T-helper 2 cell (primary cell): ENCODE data around the gene LRRC15.

Source experiments
- DNase-seq, 5 experiments: peaks; one replicate each; pipeline versions ENCODE4 v3.0.0 to v3.0.0-alpha.2; 2012 to 2022

Gene LRRC15

GRCh38 chr3:194384569-194385001 is 15.0 kb upstream of the LRRC15 start:
- no peak for DNase-seq

- DNase-seq: no peak
Measured at GRCh38 chr3:194384156-194384555, 14.6 kb upstream of the LRRC15 start.

- DNase-seq: no peak
Measured at GRCh38 chr3:194383276-194383940, 13.9 kb upstream of the LRRC15 start.

- no peak for DNase-seq
Measured at GRCh38 chr3:194382892-194383223, 13.3 kb upstream of the LRRC15 start.

- no peak for DNase-seq
Measured at GRCh38 chr3:194382196-194382891, 12.8 kb upstream of the LRRC15 start.

- no peak for DNase-seq
Measured at GRCh38 chr3:194381460-194381875, 11.9 kb upstream of the LRRC15 start.

GRCh38 chr3:194380326-194380725 is 10.8 kb upstream of the LRRC15 start:
- no peak for DNase-seq

- DNase-seq: no peak
Measured at GRCh38 chr3:194379651-194380050, 10.1 kb upstream of the LRRC15 start.

GRCh38 chr3:194379231-194379630 is 9.7 kb upstream of the LRRC15 start:
- no peak for DNase-seq

- no peak for DNase-seq
Measured at GRCh38 chr3:194377708-194378107, 8.2 kb upstream of the LRRC15 start.

GRCh38 chr3:194376241-194376560 is 6.7 kb upstream of the LRRC15 start:
- no peak for DNase-seq

- DNase-seq: no peak
Measured at GRCh38 chr3:194375473-194376240, 6.1 kb upstream of the LRRC15 start.

- DNase-seq: no peak
Measured at GRCh38 chr3:194374935-194375334, 5.4 kb upstream of the LRRC15 start.

- no peak for DNase-seq
Measured at GRCh38 chr3:194373899-194374298, 4.4 kb upstream of the LRRC15 start.

GRCh38 chr3:194373028-194373427 is 3.5 kb upstream of the LRRC15 start:
- no peak for DNase-seq

- no peak for DNase-seq
Measured at GRCh38 chr3:194370753-194371152, 1.2 kb upstream of the LRRC15 start.

- DNase-seq: no peak
Measured at GRCh38 chr3:194368918-194369317, 625 bp downstream of the LRRC15 start.

- DNase-seq: no peak
Measured at GRCh38 chr3:194367992-194368841, 1.3 kb downstream of the LRRC15 start.

GRCh38 chr3:194365978-194366490 is 3.5 kb downstream of the LRRC15 start:
- DNase-seq: no peak

GRCh38 chr3:194365526-194365925 is 4.0 kb downstream of the LRRC15 start:
- DNase-seq: no peak

GRCh38 chr3:194364652-194365434 is 4.7 kb downstream of the LRRC15 start:
- no peak for DNase-seq

GRCh38 chr3:194364314-194364651 is 5.3 kb downstream of the LRRC15 start:
- DNase-seq: no peak
